ENCODE results near the gene DGUOK. TPM values are rescaled to one million over a fixed set of nuclear protein-coding genes. Genes with fewer than 3 reads are reported as not detected.

DGUOK gene
- total and polyA plus RNA-seq, 2 donors from 2014 or later, result 44.4 to 86.2 TPM

- no peak for TF ChIP-seq CTCF (IDR thresholded peaks at IDR 0.05; ENCODE audit: borderline replicate concordance, extremely low read depth, insufficient read depth)
- Histone ChIP-seq H3K9ac (ENCODE audit: low read length in 3 of 3) (no peak within 1 kb of the TSS), H3K36me3 (ENCODE audit: control insufficient read depth in 2 of 3, insufficient read depth in 3 of 3, low read length in 3 of 3) (no peaks in the 10 kb centered on the region), H3K4me1 (ENCODE audit: control insufficient read depth in 2 of 3, insufficient read depth in 2 of 3, low read depth in 1 of 3, low read length in 3 of 3) (no peaks in the 10 kb centered on the region), H3K4me3 (ENCODE audit: low read length in 3 of 3) (no peak within 1 kb of the TSS), H3K9me3 (ENCODE audit: control insufficient read depth in 2 of 3, insufficient read depth in 1 of 3, low read length in 3 of 3) (no peaks in the 10 kb centered on the region), H3K27me3 (ENCODE audit: control insufficient read depth, insufficient read depth, low read length) (no peaks in the 10 kb centered on the region), H3K27ac (ENCODE audit: low read depth in 2 of 2, low read length in 2 of 2) (no peak within 1 kb of the TSS)
- intact Hi-C loops (cut with DNase I), result no loop called here
- FAIRE-seq (no peak), DNase-seq (no peak)
These were observed 33.9 kb upstream of the DGUOK start, which contains the start of gene ACTG2 for GRCh38 chr2:73892631-73893329. ACTG2 (plus strand) TSS chr2:73893008; CDS start chr2:73901312, 8,304 bp downstream.

GRCh38 chr2:73893764-73894474, 32.8 kb upstream of the DGUOK start:
- FAIRE-seq (no peak), DNase-seq (no peak)
- Histone ChIP-seq H3K4me3 (ENCODE audit: low read length in 3 of 3) (no peak overlapping the region), H3K4me1 (ENCODE audit: control insufficient read depth in 2 of 3, insufficient read depth in 2 of 3, low read depth in 1 of 3, low read length in 3 of 3) (no peaks in the 10 kb centered on the region), H3K27me3 (ENCODE audit: control insufficient read depth, insufficient read depth, low read length) (no peaks in the 10 kb centered on the region), H3K36me3 (ENCODE audit: control insufficient read depth in 2 of 3, insufficient read depth in 3 of 3, low read length in 3 of 3) (no peaks in the 10 kb centered on the region), H3K9ac (ENCODE audit: low read length in 3 of 3) (no peak overlapping the region), H3K9me3 (ENCODE audit: control insufficient read depth in 2 of 3, insufficient read depth in 1 of 3, low read length in 3 of 3) (no peaks in the 10 kb centered on the region), H3K27ac (ENCODE audit: low read depth in 2 of 2, low read length in 2 of 2) (no peak overlapping the region)
- no peak for TF ChIP-seq CTCF (IDR thresholded peaks at IDR 0.05; ENCODE audit: borderline replicate concordance, extremely low read depth, insufficient read depth)
- intact Hi-C loops (cut with DNase I), result no loop called here

GRCh38 chr2:73894475-73894850, 32.2 kb upstream of the DGUOK start:
- H3K9me3 ChIP-seq (ENCODE audit: control insufficient read depth in 2 of 3, insufficient read depth in 1 of 3, low read length in 3 of 3), result no peaks in the 10 kb centered on the region
- no peak for TF ChIP-seq CTCF (IDR thresholded peaks at IDR 0.05; ENCODE audit: borderline replicate concordance, extremely low read depth, insufficient read depth)
- no peaks in the 10 kb centered on the region for H3K36me3 ChIP-seq (ENCODE audit: control insufficient read depth in 2 of 3, insufficient read depth in 3 of 3, low read length in 3 of 3)
- no peak for FAIRE-seq
- no peak overlapping the region for H3K4me3 ChIP-seq (ENCODE audit: low read length in 3 of 3)
- no peak for DNase-seq
- no peaks in the 10 kb centered on the region for H3K27me3 ChIP-seq (ENCODE audit: control insufficient read depth, insufficient read depth, low read length)
- H3K27ac ChIP-seq (ENCODE audit: low read depth in 2 of 2, low read length in 2 of 2), result no peak overlapping the region
- no peak overlapping the region for H3K9ac ChIP-seq (ENCODE audit: low read length in 3 of 3)
- no peaks in the 10 kb centered on the region for H3K4me1 ChIP-seq (ENCODE audit: control insufficient read depth in 2 of 3, insufficient read depth in 2 of 3, low read depth in 1 of 3, low read length in 3 of 3)
- intact Hi-C loops (cut with DNase I), result no loop called here
